Esophagus (tissue), 2 donors: ENCODE measurements around the gene PHACTR1. TPM values are rescaled to one million over a fixed set of nuclear protein-coding genes. Genes with fewer than 3 reads are reported as not detected.
A peak's percentile ranks its signal among the peaks of the same experiment; 100 is the strongest.
"Not testable (repeated sequence)": the region's sequence is repeated elsewhere in the genome, so short reads cannot be mapped to it uniquely, and the experiment has no call there.

ENCODE experiments used
- H3K27ac ChIP-seq, 2 donors: one replicate each; pipeline ENCODE4 v1.5.1; 2013; ENCODE audit warnings: low read depth in 2 of 2, mild to moderate bottlenecking in 2 of 2, inconsistent platforms in 1 of 2, low read length in 1 of 2, moderate library complexity in 1 of 2
- H3K27me3 ChIP-seq, 2 donors: one replicate each; pipeline ENCODE4 v1.6.1; 2013; ENCODE audit warnings: low read length in 2 of 2, control low read depth in 1 of 2, mild to moderate bottlenecking in 1 of 2; ENCODE audit not compliant: insufficient read depth in 2 of 2, control insufficient read depth in 1 of 2
- H3K36me3 ChIP-seq, 2 donors: one replicate each; pipeline ENCODE4 v1.6.1; 2013; ENCODE audit warnings: low read length in 1 of 2; ENCODE audit not compliant: control insufficient read depth in 2 of 2, insufficient read depth in 2 of 2
- H3K4me1 ChIP-seq, 2 donors: one replicate each; pipeline ENCODE4 v1.6.1; 2013; ENCODE audit warnings: low read length in 1 of 2; ENCODE audit not compliant: control insufficient read depth in 2 of 2, insufficient read depth in 2 of 2
- H3K4me3 ChIP-seq, 2 donors: one replicate each; pipeline ENCODE4 v1.5.1; 2013; ENCODE audit warnings: low read length in 2 of 2, mild to moderate bottlenecking in 2 of 2, low read depth in 1 of 2, moderate library complexity in 1 of 2
- H3K9me3 ChIP-seq, 2 donors: one replicate each; pipeline ENCODE4 v1.6.1; 2013; ENCODE audit warnings: mild to moderate bottlenecking in 2 of 2, low read depth in 1 of 2, low read length in 1 of 2, moderate library complexity in 1 of 2; ENCODE audit not compliant: control insufficient read depth in 2 of 2, insufficient read depth in 1 of 2
- WGBS, 2 donors: extraction: QIAGEN DNeasy Blood & Tissue Kit; methylation state at CpG; one replicate each; pipeline ENCODE4 v1.1.7; 2013; 5-methylcytosine and 5-hydroxymethylcytosine counted together
- polyA plus RNA-seq, 2 donors: library from polyadenylated mRNA; stranded (reverse); fragments of 200-250 nt; gene quantifications; one replicate each; pipeline ENCODE4 v1.2.3, GENCODE V29; 2013
- donor health status: healthy with polysubstance abuse.
- donor health status: Bipolar disorder and iron deficiency.

PHACTR1 gene
- polyA plus RNA-seq, 2 donors: 0.41 to 0.55 TPM

DNA sequence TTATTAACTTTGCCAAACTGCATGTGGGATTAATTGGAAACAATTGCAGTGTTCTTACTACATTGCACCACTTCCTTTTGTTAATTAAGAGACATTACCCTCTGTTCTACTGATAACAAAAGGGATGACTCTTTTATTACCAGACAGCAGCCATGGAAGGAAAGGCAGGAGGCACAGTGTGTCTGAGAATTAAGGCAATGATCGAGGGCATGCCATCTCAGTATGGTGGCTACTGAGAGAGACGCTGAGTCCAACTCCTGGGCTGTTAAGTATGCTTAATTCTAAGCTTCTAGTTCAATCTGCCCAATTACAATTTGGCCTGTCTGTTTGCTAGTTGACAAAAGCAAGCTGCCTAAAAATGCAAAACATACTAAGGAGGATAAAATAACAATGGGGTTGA lies 227.4 kb downstream of the PHACTR1 start:
- Histone ChIP-seq H3K27ac (no peak overlapping the region), H3K4me1 (no peaks in the 10 kb centered on the region), H3K36me3 (no peaks in the 10 kb centered on the region), H3K4me3 (no peak overlapping the region), H3K27me3 (no peaks in the 10 kb centered on the region), H3K9me3 (no peaks in the 10 kb centered on the region)
- 63 to 73% methylated on average over 2 of the region's 2 CpGs for WGBS, 2 donors

GRCh38 chr6:12944528-12944927 lies 228.0 kb downstream of the PHACTR1 start:
- H3K27ac ChIP-seq, H3K4me3 ChIP-seq, H3K27me3 ChIP-seq, H3K9me3 ChIP-seq, H3K36me3 ChIP-seq, H3K4me1 ChIP-seq: not testable (repeated sequence)
- 95 to 98% methylated on average over 16 of the region's 16 CpGs for WGBS, 2 donors

GRCh38 chr6:12947151-12947871 lies 230.7 kb downstream of the PHACTR1 start:
- Histone ChIP-seq H3K4me3 (no peak overlapping the region), H3K36me3 (no peaks in the 10 kb centered on the region), H3K27me3 (no peaks in the 10 kb centered on the region), H3K4me1 (no peaks in the 10 kb centered on the region), H3K9me3 (no peaks in the 10 kb centered on the region), H3K27ac (no peak overlapping the region)
- WGBS, 2 donors: 64 to 76% methylated on average over 4 of the region's 4 CpGs

GRCh38 chr6:12947967-12948366 lies 231.4 kb downstream of the PHACTR1 start:
- WGBS, 2 donors: 94 to 98% methylated on average over 1 of the region's 1 CpG
- H3K4me3 ChIP-seq: no peak overlapping the region
- H3K27me3 ChIP-seq: no peaks in the 10 kb centered on the region
- no peaks in the 10 kb centered on the region for H3K4me1 ChIP-seq
- H3K27ac ChIP-seq: no peak overlapping the region
- no peaks in the 10 kb centered on the region for H3K9me3 ChIP-seq
- H3K36me3 ChIP-seq: no peaks in the 10 kb centered on the region

DNA sequence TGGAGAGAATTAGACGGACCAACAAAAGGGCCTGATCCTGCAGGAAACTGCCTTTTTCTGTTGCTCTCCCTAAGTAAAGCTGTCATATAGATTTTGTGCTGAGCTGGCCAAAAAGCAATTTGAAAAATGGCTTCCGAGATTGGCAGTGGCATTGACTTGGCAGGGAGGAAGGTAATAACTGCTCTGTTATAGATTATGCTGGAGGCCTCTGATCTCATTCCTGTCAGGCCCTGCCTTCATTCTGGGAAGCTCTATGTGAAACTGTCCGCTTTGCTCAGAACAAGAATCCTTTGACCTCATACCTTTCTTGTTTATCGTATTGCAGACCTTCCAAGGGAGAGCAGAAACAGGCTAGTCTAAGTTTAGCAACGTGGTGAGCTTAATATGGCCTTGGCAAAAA lies 234.4 kb downstream of the PHACTR1 start:
- H3K4me3 ChIP-seq: no peak overlapping the region
- no peaks in the 10 kb centered on the region for H3K4me1 ChIP-seq
- H3K27me3 ChIP-seq: no peaks in the 10 kb centered on the region
- no peaks in the 10 kb centered on the region for H3K9me3 ChIP-seq
- 72% methylated on average over 5 of the region's 5 CpGs for WGBS, 2 donors
- no peaks in the 10 kb centered on the region for H3K36me3 ChIP-seq
- H3K27ac ChIP-seq: no peak overlapping the region

DNA sequence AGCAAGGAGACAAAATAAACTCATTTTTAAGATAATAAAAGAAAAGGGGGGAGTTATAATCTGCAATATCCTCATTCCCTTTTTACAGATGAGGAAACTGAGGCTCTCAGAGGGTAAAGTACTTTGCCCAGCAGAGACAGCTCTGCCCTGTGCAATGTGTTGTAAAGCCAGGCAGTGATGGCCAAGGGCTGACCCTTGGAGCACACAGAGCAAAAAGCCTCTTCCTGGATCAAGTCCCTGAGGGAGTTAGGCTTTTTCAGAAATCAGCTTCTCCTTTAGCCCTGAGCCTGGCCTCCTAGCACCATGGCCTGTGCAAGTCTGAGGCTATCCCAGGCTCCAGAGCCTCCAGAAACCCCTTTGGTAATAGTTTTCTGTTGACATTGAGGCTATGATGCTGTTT lies 234.8 kb downstream of the PHACTR1 start:
- no peak overlapping the region for H3K27ac ChIP-seq
- H3K27me3 ChIP-seq: no peaks in the 10 kb centered on the region
- H3K9me3 ChIP-seq: no peaks in the 10 kb centered on the region

DNA sequence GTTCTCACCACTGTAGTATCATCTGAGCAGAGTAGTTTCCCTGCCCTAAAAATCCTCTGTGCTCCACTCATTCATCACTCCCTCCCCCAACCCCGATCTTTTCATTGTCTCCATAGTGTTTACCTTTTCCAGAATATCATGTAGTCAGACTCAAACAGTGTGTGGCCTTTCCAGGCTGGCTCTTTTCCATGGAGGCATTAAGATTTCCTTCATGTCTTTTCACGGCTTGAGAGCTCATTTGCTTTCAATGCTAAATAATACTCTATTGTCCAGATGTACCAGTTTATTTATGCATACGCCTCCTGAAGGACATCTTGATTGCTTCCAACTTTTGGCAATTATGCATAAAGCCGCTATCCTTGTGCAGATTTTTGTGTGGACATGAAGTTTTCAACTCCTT lies 235.8 kb downstream of the PHACTR1 start:
- Histone ChIP-seq H3K27ac (no peak overlapping the region), H3K27me3 (no peaks in the 10 kb centered on the region)
- 40 to 48% methylated on average over 4 of the region's 4 CpGs for WGBS, 2 donors

More for the DNA sequence above, 234.8 kb downstream of the PHACTR1 start:
- H3K4me1 ChIP-seq: no peaks in the 10 kb centered on the region
- no peak overlapping the region for H3K4me3 ChIP-seq
- H3K36me3 ChIP-seq: no peaks in the 10 kb centered on the region

GRCh38 chr6:12955956-12956355 lies 239.4 kb downstream of the PHACTR1 start:
- Histone ChIP-seq H3K27ac (no peak overlapping the region), H3K4me3 (no peak overlapping the region), H3K36me3 (no peaks in the 10 kb centered on the region), H3K9me3 (no peaks in the 10 kb centered on the region), H3K27me3 (no peaks in the 10 kb centered on the region), H3K4me1 (peaks cover 0 to 4% of the 10 kb centered on the region in 2 donors)
- 86 to 90% methylated on average over 5 of the region's 5 CpGs for WGBS, 2 donors

More for the DNA sequence above, 235.8 kb downstream of the PHACTR1 start:
- no peak overlapping the region for H3K4me3 ChIP-seq
- no peaks in the 10 kb centered on the region for H3K36me3 ChIP-seq
- H3K9me3 ChIP-seq: no peaks in the 10 kb centered on the region
- H3K4me1 ChIP-seq: peaks cover 0 to under 1% of the 10 kb centered on the region in 2 donors

GRCh38 chr6:12956991-12957320 lies 240.4 kb downstream of the PHACTR1 start:
- Histone ChIP-seq H3K27ac (peak overlapping the region; percentile 39 to 61), H3K27me3 (no peaks in the 10 kb centered on the region), H3K36me3 (no peaks in the 10 kb centered on the region), H3K4me1 (peaks cover 0 to 4% of the 10 kb centered on the region in 2 donors), H3K9me3 (no peaks in the 10 kb centered on the region), H3K4me3 (peak overlapping the region; percentile 44 to 83)
- WGBS, 2 donors: 3 to 8% methylated on average over 6 of the region's 6 CpGs

- Histone ChIP-seq H3K27ac (peak overlapping the region; percentile 39 to 61), H3K4me1 (peaks cover 0 to 4% of the 10 kb centered on the region in 2 donors), H3K36me3 (no peaks in the 10 kb centered on the region), H3K4me3 (peak overlapping the region; percentile 44 to 83), H3K9me3 (no peaks in the 10 kb centered on the region), H3K27me3 (no peaks in the 10 kb centered on the region)
- 1% methylated on average over 24 of the region's 24 CpGs for WGBS, 2 donors
Observed at GRCh38 chr6:12957321-12958051, 240.9 kb downstream of the PHACTR1 start.
